ENCODE measurements around the gene SPOCK1. TPM values are rescaled to one million over a fixed set of nuclear protein-coding genes. Genes with fewer than 3 reads are reported as not detected.

The SPOCK1 gene
- total and polyA plus RNA-seq, 2 donors (not counting 3 experiments of a cell fraction or from before 2014, with no cell fraction given), result 144 to 280 TPM

GRCh38 chr5:137328991-137329390 lies 170.1 kb downstream of the SPOCK1 start:
- DNase-seq (ENCODE audit: low read depth, low spot score) (no peak), FAIRE-seq (no peak)
- H3K4me2 ChIP-seq (ENCODE audit: insufficient read depth, low read length), result no peak overlapping the region
- no peaks in the 10 kb centered on the region for H3K9me1 ChIP-seq (replicated peaks; ENCODE audit: control insufficient read depth, extremely low read depth, insufficient read depth, low read length)
- H3K27me3 ChIP-seq (ENCODE audit: control insufficient read depth in 2 of 2, insufficient read depth in 2 of 2, low read length in 2 of 2), result no peaks in the 10 kb centered on the region
- no peaks in the 10 kb centered on the region for H3K36me3 ChIP-seq (ENCODE audit: control insufficient read depth in 2 of 2, extremely low read depth in 1 of 2, insufficient read depth in 2 of 2, low read length in 2 of 2)
- H4K20me1 ChIP-seq (replicated peaks; ENCODE audit: control insufficient read depth, extremely low read depth, insufficient read depth, low read length), result no peaks in the 10 kb centered on the region
- CTCF ChIA-PET, result interaction anchor here (1.1 to 2.2 kb wide), 2 partner anchors 8 to 15 kb away, joined by 5 to 26 read pairs; no protein-coding TSS in a partner anchor
- POLR2A ChIA-PET, result no interaction called here
- H2AFZ ChIP-seq (ENCODE audit: low read depth, low read length), result no peak overlapping the region
- peaks cover 2% of the 10 kb centered on the region for H3K4me1 ChIP-seq (ENCODE audit: control insufficient read depth, extremely low read depth, insufficient read depth, low read length)
- peaks cover 85% of the 10 kb centered on the region for H3K79me2 ChIP-seq (ENCODE audit: control insufficient read depth, insufficient read depth, low read length)
- intact Hi-C loops (cut with micrococcal nuclease), result no loop called here
- dilution Hi-C loops (cut with MboI; ENCODE audit: extremely low pct_ligation_motif_present, low sequenced_read_pairs), result no loop called here
- H3K9ac ChIP-seq (replicated peaks; ENCODE audit: extremely low read depth, insufficient read depth, low read length), result no peak overlapping the region
- BruUV-seq (replicated peaks), result no TSS peak
- no peaks in the 10 kb centered on the region for H3K9me3 ChIP-seq (replicated peaks; ENCODE audit: control insufficient read depth, insufficient read depth, low read length)
- no peak for TF ChIP-seq CTCF (IDR thresholded peaks at IDR 0.05; ENCODE audit: extremely low read depth in 1 of 2, insufficient read depth in 1 of 2, low read depth in 1 of 2, low read length in 2 of 2)
- no peak for TF ChIP-seq POLR2A (IDR thresholded peaks at IDR 0.05; ENCODE audit: low read depth, low read length)
- TF ChIP-seq FOS (IDR thresholded peaks at IDR 0.05; ENCODE audit: borderline replicate concordance, insufficient read depth, low read length), result no peak
- no peak for TF ChIP-seq GATA2 (IDR thresholded peaks at IDR 0.05; ENCODE audit: insufficient read depth, insufficient read length, low read depth, low read length)
- TF ChIP-seq MAX (IDR thresholded peaks at IDR 0.05; ENCODE audit: insufficient read depth, insufficient read length), result no peak
- TF ChIP-seq MYC (IDR thresholded peaks at IDR 0.05; ENCODE audit: low read depth, low read length), result no peak
- TF ChIP-seq EZH2 (IDR thresholded peaks at IDR 0.05; ENCODE audit: borderline replicate concordance, low read depth, low read length, severe bottlenecking), result no peak
- no peak for TF ChIP-seq JUN (IDR thresholded peaks at IDR 0.05; ENCODE audit: borderline replicate concordance, insufficient read depth, insufficient read length, low read depth)
- TF ChIP-seq POLR2AphosphoS5 (IDR thresholded peaks at IDR 0.05; ENCODE audit: insufficient read depth, low read depth, low read length), result no peak
- H3K27ac ChIP-seq (ENCODE audit: insufficient read depth, low read depth, low read length), result no peak overlapping the region
- H3K4me3 ChIP-seq (replicated peaks in 1 of 3; ENCODE audit: insufficient read depth in 1 of 3, low read depth in 1 of 3, low read length in 3 of 3), result no peak overlapping the region

Measured in endothelial cell of umbilical vein (primary cell).